Hepatocyte (in vitro differentiated cells): ENCODE measurements around the gene SPESP1.

Experiments used
- EZH2 ChIP-seq: fragments of 200-600 bp; sonication (generic); IDR thresholded peaks from 2 replicates; pipeline ENCODE4 v1.6.1; 2016; ENCODE audit warnings: antibody characterized with exemption, mild to moderate bottlenecking, borderline replicate concordance
- EZH2phosphoT487 ChIP-seq: fragments of 200-600 bp; sonication (generic); IDR thresholded peaks from one replicate; pipeline ENCODE4 v1.6.1; 2018; ENCODE audit warnings: antibody characterized with exemption, mild to moderate bottlenecking, low read depth, moderate library complexity; ENCODE audit not compliant: unreplicated experiment, severe bottlenecking
- TF ChIP-seq, protein P1 (sequence below): fragments of 200-600 bp; sonication (generic); IDR thresholded peaks from 2 replicates; pipeline ENCODE4 v1.5.1; 2016; ENCODE audit warnings: antibody characterized with exemption, mild to moderate bottlenecking; ENCODE audit not compliant: poor library complexity

DNA sequence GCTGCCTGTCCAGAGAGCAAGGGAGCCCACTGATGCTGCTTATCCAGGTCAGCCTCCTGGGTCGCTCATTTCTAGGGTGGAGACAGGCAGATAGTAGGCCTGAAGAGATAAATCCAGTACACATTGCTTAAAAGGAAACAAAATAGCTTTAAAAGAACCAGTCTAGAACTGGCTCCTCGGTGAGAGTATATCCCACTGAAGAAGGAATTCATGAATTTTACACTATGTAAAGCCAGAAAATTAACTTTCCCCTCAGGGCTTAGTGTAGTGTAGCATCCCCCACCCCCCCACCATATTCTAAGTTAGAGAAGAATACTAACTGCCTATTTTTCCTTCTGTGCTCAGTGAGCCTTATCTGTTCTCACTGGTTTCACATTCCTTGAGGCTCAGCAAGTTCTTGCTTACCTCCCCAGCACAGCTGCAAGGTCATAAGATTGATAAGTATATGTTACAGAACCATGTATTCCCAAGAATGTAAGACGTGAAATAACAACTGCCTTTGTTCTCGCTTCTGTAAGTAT, 53.7 kb downstream of the SPESP1 start:
- TF ChIP-seq, protein P1, sequence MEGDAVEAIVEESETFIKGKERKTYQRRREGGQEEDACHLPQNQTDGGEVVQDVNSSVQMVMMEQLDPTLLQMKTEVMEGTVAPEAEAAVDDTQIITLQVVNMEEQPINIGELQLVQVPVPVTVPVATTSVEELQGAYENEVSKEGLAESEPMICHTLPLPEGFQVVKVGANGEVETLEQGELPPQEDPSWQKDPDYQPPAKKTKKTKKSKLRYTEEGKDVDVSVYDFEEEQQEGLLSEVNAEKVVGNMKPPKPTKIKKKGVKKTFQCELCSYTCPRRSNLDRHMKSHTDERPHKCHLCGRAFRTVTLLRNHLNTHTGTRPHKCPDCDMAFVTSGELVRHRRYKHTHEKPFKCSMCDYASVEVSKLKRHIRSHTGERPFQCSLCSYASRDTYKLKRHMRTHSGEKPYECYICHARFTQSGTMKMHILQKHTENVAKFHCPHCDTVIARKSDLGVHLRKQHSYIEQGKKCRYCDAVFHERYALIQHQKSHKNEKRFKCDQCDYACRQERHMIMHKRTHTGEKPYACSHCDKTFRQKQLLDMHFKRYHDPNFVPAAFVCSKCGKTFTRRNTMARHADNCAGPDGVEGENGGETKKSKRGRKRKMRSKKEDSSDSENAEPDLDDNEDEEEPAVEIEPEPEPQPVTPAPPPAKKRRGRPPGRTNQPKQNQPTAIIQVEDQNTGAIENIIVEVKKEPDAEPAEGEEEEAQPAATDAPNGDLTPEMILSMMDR: no peak
- TF ChIP-seq EZH2phosphoT487: no peak
- no peak for TF ChIP-seq EZH2
